Medulla oblongata (tissue), 1 donor: ENCODE measurements around the gene MMP25.
A peak's percentile ranks its signal among the peaks of the same experiment; 100 is the strongest.
"Not testable (repeated sequence)": the region's sequence is repeated elsewhere in the genome, so short reads cannot be mapped to it uniquely, and the experiment has no call there.

Experiments
- DNase-seq: peaks from one replicate; pipeline ENCODE4 v3.0.0-alpha.2; 2015; ENCODE audit errors: extremely low spot score

MMP25 gene

GRCh38 chr16:3056336-3057180 is 10.2 kb downstream of the MMP25 start:
- DNase-seq: no peak

- DNase-seq: no peak
Observed at GRCh38 chr16:3057181-3058138, 11.1 kb downstream of the MMP25 start.

DNA sequence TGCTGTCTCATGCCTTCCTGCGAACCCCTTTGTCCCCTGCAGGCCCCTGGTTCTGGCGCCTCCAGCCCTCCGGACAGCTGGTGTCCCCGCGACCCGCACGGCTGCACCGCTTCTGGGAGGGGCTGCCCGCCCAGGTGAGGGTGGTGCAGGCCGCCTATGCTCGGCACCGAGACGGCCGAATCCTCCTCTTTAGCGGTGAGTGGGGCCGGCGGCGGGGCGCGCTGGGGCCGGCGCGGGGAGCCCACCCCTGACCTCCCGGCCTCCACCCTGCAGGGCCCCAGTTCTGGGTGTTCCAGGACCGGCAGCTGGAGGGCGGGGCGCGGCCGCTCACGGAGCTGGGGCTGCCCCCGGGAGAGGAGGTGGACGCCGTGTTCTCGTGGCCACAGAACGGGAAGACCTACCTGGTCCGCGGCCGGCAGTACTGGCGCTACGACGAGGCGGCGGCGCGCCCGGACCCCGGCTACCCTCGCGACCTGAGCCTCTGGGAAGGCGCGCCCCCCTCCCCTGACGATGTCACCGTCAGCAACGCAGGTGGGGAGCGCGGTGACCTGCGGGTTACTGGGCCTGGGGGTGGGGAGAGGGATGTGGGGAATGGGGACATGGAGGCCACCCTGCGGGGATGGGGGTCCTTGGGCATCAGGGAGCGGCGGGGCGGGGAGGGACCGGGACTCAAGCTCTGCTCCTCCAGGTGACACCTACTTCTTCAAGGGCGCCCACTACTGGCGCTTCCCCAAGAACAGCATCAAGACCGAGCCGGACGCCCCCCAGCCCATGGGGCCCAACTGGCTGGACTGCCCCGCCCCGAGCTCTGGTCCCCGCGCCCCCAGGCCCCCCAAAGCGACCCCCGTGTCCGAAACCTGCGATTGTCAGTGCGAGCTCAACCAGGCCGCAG is 12.0 kb downstream of the MMP25 start:
- DNase-seq: peak; percentile 34

GRCh38 chr16:3059041-3059722 is 12.8 kb downstream of the MMP25 start:
- DNase-seq: peak; percentile 89

GRCh38 chr16:3059723-3060242 is 13.4 kb downstream of the MMP25 start:
- DNase-seq: no peak

GRCh38 chr16:3060339-3061127 is 14.2 kb downstream of the MMP25 start:
- no peak for DNase-seq

DNA sequence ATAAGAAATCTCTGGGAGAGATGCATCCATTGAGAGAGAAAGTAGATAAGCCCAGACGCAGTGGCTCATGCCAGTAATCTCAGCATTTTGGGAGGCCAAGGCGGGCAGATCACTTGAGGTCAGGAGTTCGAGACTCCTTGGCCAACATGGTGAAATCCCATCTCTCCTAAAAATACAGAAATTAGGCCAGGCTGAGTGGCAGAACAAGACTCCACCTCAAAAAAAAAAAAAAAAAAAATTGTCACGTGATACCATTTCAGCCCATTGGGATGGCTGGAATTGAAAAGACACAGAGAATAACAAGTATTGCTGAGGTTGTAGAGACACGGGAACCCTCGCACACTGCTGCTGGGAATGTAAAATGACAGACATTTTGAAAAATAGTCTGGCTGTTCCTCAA is 16.2 kb downstream of the MMP25 start:
- DNase-seq: no peak

DNA sequence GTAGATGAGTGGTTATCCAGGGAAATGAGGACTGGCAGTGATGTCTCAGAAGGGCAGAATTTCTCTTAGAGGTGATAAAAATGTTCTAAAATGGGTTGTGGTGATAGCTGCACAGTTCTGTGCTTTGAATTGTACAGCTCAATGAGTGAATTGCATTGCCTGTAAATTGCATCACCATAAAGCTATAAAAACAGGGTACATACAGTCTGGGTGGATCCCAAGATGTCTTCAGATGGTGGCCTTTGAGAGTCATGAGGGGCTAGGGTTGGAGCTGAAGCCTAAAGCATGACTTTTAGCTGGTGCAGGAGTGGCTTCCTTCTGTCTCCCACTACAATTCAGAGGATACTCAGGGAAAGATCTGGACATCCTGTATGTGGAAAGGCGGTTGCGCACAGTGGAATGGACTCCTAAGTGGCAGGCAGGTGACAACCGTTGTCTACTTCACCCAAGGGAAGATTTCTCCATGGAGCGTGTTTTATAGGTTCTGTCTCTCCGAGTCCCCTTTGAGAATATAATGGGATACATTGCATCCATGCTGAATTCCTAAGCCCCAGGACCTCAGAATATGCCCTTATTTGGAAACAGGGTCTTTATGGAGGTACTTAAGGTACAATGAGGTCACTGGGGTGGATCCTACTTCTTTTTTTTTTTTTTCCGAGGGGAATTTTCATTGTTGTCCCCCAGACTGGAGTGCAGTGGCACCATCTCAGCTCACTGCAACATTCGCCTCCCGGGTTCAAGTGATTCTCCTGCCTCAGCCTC is 17.4 kb downstream of the MMP25 start:
- DNase-seq: no peak

GRCh38 chr16:3065069-3065741 is 18.8 kb downstream of the MMP25 start, which contains the start of gene IL32:
TSS of gene IL32 (plus strand) at chr16:3065640. CDS start at chr16:3065812, 172 bp downstream.
- DNase-seq: no peak

DNA sequence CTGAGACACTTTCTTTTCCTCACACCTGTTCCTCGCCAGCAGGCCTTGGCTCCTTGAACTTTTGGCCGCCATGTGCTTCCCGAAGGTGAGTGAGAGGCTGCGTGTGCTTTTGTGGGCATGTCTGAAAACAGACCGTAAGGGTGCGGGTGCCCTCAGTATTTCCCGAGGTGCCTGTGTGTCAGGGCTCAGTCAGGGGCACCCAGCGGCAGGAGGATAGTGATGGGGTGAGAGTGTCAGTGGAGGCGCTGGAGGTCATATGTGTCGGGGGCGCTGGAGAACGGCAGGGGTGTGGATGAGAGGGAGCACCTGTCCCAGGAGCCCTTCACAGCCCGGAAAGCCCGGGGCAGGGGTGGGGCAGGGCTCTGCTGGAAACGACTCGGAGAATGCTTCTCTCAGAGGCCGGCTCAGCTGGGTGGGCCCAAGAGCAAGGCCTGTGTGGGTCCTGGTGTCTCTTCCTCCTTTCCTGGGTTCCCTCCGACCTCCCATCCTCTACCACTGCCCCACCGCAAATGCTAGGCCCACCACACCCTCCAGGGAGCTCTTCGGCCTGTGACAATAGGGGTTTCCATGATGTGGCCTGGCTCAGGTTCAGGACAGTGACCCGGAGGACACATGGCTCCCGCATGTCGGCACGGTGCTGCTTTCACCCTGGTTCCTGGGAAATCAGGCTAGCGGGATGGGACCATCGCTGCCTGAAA is 19.5 kb downstream of the MMP25 start:
- DNase-seq: no peak

GRCh38 chr16:3066440-3066748 is 20.0 kb downstream of the MMP25 start:
- no peak for DNase-seq

- DNase-seq: no peak
Observed at GRCh38 chr16:3068487-3068886, 22.1 kb downstream of the MMP25 start.

GRCh38 chr16:3069146-3069545 is 22.8 kb downstream of the MMP25 start:
- not testable (repeated sequence) for DNase-seq

GRCh38 chr16:3070608-3071111 is 24.3 kb downstream of the MMP25 start:
- no peak for DNase-seq

GRCh38 chr16:3071655-3072054 is 25.3 kb downstream of the MMP25 start:
- DNase-seq: no peak

DNA sequence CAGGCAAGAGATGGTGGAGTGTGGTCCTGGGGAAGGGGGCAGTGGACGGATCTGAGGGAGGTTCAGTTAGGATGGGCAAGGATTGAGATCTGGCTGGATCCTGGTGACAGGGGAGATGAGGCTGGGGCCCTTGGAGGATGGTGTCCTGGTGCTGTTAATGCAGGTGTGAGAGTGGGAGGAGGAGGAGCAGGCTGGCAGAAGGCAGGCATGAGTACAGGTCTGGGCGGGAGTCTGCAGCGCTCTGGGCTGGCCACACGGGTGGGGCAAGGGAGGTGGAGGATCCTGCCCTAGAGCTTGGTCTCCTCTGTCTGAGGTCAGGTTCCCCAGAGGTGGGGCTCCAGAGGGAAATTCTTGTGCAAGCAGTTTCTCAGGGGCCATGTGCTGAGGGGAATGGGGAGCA is 25.8 kb downstream of the MMP25 start:
- not testable (repeated sequence) for DNase-seq

- not testable (repeated sequence) for DNase-seq
Observed at GRCh38 chr16:3072576-3073263, 26.4 kb downstream of the MMP25 start.
